Measurements from ENCODE around the gene WDR31.

GRCh38 chr9:113313261-113313660 lies 26.8 kb downstream of the WDR31 start:
- no peak for TF ChIP-seq ATOH8 (CRISPR knock-in tag; IDR thresholded peaks at IDR 0.05; ENCODE audit: low read depth)
- no peak for TF ChIP-seq CTCF (IDR thresholded peaks at IDR 0.05)
- no peak for TF ChIP-seq MYC (IDR thresholded peaks at IDR 0.05; ENCODE audit: borderline replicate concordance, low read length)
- no peak for TF ChIP-seq RNF2 (IDR thresholded peaks at IDR 0.05; ENCODE audit: borderline replicate concordance, low read depth)
- no peak for TF ChIP-seq SMC3 (IDR thresholded peaks at IDR 0.05)

All from A549 (cell line).